ENCODE measurements around the gene SLC17A2.

Gene SLC17A2

DNA sequence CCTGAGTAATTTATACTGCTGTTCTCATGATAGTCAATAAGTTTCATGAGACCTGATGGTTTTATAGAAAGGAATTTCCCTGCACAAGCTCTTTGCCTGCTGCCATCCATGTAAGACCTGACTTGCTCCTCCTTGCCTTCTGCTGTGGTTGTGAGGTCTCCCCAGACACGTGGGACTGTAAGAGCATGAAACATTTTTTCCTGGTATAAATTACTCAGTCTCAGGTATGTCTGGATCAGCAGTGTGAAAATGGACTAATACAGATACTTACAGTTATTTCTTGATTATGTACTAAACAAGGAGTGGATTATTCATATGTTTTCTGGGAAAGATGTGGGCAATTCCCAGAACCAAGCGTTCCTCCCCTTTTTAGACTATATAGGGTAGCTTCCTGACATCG lies 30.2 kb upstream of the SLC17A2 start:
- no peak overlapping the region for H3K4me3 ChIP-seq (ENCODE audit: low read depth, low read length)
- TF ChIP-seq, protein P1, sequence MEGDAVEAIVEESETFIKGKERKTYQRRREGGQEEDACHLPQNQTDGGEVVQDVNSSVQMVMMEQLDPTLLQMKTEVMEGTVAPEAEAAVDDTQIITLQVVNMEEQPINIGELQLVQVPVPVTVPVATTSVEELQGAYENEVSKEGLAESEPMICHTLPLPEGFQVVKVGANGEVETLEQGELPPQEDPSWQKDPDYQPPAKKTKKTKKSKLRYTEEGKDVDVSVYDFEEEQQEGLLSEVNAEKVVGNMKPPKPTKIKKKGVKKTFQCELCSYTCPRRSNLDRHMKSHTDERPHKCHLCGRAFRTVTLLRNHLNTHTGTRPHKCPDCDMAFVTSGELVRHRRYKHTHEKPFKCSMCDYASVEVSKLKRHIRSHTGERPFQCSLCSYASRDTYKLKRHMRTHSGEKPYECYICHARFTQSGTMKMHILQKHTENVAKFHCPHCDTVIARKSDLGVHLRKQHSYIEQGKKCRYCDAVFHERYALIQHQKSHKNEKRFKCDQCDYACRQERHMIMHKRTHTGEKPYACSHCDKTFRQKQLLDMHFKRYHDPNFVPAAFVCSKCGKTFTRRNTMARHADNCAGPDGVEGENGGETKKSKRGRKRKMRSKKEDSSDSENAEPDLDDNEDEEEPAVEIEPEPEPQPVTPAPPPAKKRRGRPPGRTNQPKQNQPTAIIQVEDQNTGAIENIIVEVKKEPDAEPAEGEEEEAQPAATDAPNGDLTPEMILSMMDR (IDR thresholded peaks at IDR 0.05; ENCODE audit: low read depth, low read length) = no peak

DNA sequence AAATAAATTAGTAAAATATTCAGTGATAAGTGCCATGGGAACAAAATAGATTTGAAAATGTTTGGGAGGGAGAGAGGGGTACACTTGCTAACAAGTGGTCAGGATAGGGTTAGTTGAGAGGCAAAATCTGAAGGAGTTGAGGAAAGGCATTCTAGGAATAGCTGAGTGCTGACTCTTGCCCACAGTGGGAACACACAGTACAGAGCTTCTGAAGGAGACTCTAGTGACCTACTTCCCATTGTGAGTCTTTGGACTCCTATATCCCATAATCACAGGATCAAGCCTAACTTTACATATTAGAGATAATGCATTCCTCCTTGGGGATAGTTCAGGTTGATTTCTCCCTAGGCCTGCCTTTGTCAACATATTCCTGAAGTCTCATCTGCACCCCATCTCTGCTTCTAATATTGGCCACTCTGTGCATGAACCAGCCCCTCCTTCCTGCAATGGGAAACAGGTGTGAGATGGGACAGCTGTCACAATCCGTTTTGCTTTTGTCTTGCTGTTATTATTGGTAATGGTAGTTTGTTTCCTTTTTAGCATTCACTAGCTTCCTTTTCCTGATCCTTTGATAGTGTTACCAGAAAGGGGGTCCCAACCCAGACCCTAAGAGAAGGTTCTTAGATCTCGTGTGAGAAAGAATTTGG lies 29.5 kb upstream of the SLC17A2 start:
- no peak overlapping the region for H3K4me3 ChIP-seq (ENCODE audit: low read depth, low read length)
- TF ChIP-seq, protein P1 (IDR thresholded peaks at IDR 0.05; ENCODE audit: low read depth, low read length) = no peak

DNA sequence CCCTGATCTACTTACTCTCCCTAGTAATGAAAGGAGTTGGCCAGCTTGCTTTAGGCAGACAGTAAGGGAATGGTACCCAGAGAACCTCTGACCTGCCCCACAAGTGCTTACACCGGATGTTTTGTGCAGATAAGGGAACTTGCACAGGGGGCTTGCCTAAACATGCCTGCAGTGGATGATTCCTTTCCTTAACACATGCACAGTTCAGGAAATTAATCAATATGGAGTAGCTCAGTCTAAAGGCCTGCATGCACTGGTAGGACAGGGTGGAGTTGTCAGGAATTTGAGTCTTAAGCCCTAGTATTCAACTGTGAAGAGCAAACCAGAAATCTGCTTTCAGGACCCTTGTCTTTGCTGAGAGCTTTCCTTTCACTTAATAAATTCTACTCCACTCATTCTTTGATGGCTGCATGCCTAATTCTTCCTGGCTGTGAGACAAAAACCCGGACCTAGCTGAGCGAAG lies 28.2 kb upstream of the SLC17A2 start:
- no peak overlapping the region for H3K4me3 ChIP-seq (ENCODE audit: low read depth, low read length)
- TF ChIP-seq, protein P1 (IDR thresholded peaks at IDR 0.05; ENCODE audit: low read depth, low read length) = no peak

DNA sequence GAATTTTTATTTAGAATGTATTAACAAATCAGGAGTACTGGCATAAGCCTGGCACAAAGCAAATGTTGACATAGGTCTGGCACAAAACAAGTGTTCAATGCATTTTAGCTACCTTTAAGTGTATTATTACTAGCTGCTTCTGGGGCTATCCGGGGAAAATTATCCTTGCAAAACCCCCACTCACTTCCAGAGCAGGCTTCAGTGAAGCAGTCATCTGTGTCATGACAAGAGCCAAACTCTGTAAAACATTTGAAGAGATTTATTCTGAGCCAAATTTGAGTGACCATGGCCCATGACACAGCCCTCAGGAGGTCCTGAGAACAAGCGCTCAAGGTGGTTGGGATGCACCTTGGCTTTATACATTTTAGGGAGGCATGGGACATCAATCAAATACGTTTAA lies 25.7 kb upstream of the SLC17A2 start:
- no peak overlapping the region for H3K4me3 ChIP-seq (ENCODE audit: low read depth, low read length)
- TF ChIP-seq, protein P1 (IDR thresholded peaks at IDR 0.05; ENCODE audit: low read depth, low read length) = no peak

DNA sequence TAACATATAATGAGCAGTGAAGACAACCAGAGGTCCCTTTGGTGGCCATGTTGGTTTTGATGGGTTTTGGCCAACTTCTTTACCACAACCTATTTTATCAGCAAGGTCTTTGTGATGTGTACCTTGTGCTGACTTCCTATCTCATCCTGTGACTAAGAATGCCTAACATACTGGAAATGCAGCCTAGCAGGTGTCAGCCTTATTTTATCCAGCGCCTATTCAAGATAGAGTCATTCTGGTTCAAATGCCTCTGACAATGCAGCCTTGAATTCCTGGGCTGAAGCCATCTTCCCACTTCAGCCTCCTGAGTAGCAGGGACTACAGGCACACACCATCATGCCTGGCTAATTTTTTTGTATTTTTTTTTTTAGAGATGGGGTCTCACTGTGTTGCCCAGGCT lies 24.3 kb upstream of the SLC17A2 start:
- TF ChIP-seq, protein P1 (IDR thresholded peaks at IDR 0.05; ENCODE audit: low read depth, low read length) = no peak
- H3K4me3 ChIP-seq (ENCODE audit: low read depth, low read length) = no peak overlapping the region

DNA sequence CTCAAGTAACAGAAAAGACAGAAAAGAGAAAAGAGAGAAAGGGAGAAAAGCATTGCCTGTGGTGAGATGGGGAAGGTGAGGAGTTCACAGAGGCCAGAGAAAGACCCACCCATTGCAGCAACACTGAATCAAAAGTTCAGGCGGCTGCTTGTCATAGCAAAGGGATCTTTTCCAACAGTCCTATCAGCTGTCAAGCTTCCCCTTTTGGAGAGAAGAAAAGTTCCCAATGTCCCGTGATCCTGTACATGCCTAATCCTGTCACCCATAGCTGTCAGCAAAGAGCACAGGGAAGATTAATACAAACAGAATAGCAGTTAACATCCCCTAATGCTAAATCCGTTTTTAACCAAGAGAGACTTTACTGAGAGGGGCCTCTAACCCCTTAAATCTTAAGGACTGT lies 23.2 kb upstream of the SLC17A2 start:
- TF ChIP-seq, protein P1 (IDR thresholded peaks at IDR 0.05; ENCODE audit: low read depth, low read length) = no peak
- no peak overlapping the region for H3K4me3 ChIP-seq (ENCODE audit: low read depth, low read length)

DNA sequence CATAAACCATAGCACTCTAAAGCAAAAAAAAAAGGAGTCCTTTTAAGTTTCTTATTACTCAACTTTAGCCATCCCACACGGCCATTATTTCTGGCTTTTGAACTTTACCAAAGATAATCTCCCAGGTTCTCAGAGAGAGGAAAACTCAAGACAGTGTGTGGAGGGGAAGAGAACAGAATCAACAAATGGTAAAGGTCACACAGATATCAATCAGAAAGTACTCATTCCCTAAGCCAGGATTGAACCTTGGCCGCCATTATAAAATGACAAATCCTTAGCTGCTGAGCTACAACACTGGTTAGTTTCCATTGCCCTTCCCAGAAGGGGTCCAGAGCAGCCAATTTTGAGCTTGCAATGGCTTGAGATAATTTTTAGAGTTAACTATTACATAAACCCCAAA lies 22.0 kb upstream of the SLC17A2 start:
- no peak overlapping the region for H3K4me3 ChIP-seq (ENCODE audit: low read depth, low read length)
- TF ChIP-seq, protein P1 (IDR thresholded peaks at IDR 0.05; ENCODE audit: low read depth, low read length) = no peak

All from WI38 (cell line).